HK-2 (cell line): Measurements from ENCODE around the gene MAPK8.

Experiments
- DNase-seq: peaks from one replicate; pipeline ENCODE4 v3.0.0-alpha.2; 2018; ENCODE audit not compliant: unreplicated experiment

MAPK8 gene

DNA sequence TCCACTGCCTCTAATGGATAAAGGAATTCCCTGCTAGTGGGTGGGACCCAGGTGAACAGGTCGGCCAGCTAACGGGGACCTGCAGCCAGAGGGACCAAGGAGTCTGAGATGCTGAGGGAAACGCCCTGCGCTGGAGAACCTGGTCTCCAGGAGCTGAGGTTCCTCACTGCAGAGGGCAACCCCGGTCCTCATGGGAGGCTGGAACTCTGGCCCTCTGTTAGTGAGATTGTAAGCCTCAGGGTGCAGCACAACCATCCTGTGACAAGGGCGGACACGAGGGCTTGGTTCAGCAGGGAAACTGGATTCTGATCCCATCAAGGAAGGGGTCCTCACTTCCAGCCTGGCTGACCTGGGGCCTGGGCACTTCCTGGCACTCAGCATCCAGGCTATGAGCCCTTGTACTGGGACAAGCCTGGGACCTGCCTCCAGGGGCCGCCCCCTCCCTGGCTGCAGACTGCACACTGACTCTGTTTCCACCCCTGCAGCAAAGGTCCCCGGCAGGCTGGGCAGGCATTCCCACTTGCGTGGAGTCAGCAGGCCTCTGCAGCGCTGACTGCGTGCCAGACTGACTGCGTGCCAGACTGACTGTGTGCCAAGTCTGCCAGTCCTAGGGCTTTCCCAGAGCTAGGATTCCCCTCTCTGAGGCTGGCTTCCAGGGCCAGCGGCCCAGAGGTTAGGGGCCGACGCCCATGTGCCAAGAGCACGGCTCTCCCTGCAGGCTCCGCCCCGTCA, 143.2 kb downstream of the MAPK8 start:
- DNase-seq, result no peak

DNA sequence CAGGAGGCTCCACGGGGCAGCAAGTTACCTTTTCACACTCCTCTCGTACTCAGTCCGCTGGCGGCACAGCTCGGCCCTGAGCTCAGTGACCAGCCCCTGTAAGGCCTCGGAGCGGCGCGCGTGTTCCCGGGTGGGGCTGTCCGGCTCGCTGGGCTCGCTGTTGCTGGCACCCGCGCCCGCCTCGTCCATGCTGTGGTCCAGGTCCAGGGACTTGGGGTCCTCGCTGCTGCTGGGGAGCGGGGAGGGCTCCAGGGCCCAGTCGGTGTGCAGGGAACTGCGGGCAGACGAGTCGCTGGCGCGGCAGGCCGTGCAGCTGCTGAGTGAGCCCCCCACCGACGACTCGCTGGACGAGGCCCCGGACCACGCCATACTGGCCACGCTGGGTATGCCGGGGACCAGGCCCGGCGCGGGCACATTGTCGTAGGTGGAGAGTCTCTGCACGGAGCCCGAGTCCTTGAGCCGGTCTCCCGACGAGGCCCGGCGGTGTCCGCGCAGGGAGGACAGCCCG, 143.8 kb downstream of the MAPK8 start:
- no peak for DNase-seq

DNA sequence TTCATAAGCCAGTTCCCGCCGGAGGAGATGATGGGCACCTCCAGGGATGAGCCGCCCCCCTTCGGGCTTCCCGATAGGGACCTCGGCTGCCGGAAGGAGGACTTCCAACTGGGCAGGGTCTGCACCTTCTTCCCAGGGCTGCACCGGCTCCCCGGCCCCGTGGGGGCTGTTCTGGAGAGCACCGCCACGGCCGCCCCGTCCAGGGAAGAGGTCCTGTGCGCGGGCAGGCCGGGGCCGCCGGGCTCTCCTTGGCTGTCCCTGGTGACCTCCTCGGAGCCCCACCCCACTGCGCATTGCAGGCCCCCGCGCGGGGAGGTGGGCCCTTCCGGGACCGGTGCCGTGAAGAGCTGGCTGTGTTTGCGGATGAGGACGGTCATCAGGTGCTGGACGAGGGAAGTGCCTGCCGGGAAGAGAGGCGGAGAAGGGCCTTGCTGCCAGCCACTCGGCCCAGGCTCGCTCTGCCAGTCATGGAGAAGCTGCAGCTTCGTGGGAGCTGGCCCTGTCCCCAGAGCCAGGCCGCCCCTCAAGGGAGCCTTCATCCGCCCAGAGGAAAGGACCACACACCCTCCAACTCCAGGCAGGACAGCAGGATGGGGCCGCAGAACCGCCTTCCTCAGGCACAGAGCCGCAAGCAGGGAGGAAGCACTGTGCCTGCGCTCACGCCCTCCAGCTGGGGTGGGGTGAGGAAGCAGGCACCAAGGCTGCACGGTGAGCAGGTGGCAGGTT, 144.4 kb downstream of the MAPK8 start:
- no peak for DNase-seq

DNA sequence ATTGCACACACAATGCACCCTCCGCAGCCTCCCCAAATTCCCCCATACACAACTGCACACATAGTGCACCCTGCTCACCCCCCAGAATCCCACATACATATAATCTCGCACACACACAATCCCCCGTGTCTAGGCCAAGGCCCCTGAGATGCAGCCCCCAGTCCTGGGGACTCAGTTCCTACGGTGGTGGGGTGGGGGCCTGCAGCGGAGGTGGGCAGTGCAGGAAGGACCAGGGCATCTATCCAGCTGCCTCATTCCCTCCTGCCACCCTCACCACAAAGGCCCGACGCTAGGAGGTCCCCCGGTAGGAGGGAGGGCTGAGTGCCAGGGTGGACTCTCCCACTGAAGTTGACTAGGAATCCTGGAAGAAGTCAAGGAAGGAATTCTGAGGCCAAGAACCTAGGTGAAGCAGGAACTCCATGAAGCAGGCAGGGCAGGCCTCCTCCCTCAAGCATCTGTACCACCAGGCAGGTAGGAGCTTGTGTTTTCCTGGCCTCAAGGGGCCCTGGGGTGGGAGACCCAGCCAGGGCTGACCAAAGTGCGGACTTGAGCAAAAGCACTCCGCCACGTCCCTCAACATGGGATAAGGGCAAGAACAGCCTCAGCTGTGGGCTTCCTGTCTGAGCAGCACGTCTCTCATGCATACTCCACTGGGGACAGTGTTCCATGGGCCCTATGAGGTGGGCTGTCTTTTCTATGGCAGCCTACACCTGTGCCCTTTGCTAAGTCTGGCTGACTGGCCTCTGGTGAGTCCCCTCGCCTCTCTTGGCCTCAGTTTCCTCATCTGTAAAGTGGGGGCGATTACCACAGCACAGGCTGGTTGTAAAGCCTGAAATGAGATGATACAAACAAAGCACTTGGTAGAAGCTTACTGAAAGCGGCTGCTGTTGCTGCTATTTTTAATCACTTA, 145.7 kb downstream of the MAPK8 start:
- no peak for DNase-seq

DNA sequence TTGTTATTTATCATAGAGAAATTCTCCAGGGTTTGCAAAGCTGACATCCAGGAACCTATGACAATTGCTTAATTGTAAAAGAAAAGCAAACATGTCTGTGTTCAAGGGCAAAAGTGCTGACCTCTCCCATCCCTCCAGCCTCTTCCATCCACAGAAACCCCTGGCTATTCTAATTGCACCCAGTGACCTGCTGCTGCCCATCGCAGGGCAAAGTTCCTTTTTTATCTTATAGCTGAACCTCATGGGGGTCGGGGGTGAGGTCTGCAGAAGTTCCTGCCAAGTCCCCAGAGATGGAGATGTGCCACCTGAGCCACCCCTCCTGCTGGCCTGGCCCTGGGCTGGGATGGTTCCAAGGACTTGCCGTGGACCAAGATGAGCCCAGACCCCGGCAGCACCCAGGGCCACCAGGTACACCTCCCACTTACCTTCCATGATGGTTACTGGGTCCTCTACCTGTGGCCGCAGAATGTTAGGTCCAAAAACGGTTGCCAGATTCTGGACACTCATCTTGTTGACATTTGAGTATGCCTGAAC, 146.5 kb downstream of the MAPK8 start:
- DNase-seq, result no peak

DNA sequence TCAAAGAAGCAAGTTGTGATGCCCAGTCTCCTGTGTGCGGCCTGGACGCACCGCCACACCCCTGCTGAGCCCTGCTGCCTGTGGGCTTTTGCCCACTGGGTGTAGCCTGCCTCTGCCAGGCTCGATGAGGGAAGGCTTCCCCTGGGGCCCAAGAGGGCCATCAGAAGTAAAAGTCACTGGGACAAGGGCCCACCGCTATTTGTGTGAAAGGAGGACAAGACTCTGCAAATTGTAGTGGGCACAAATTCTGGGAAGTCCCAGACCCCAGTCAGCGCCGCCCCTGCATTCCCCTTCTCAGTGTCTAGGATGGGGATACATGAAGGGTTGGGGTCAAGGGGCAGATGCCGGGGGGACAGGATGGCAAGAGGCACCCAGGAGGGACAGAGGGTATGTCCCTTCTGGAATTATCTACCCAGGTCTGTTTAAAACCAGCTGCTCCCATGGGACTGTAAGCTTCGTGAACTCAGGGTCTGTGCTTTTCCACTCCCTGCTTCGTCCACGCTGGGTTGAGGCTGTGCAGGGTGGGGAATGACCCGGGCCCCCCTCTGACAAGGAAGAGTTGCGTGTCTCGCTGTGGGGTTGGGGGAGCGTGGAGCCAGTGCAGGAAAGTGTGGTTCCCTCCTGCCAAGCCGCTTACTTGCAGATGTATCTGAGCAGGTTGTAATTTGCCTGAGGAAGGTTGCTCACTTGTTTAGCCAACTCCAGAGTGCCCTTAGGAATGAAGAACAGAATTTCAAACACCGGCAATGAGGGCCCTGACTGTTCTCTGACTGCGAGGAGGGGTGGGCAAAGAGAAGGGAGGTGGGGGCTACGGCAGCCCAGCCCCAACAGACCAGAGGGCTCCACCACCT, 147.2 kb downstream of the MAPK8 start:
- DNase-seq, result no peak

DNA sequence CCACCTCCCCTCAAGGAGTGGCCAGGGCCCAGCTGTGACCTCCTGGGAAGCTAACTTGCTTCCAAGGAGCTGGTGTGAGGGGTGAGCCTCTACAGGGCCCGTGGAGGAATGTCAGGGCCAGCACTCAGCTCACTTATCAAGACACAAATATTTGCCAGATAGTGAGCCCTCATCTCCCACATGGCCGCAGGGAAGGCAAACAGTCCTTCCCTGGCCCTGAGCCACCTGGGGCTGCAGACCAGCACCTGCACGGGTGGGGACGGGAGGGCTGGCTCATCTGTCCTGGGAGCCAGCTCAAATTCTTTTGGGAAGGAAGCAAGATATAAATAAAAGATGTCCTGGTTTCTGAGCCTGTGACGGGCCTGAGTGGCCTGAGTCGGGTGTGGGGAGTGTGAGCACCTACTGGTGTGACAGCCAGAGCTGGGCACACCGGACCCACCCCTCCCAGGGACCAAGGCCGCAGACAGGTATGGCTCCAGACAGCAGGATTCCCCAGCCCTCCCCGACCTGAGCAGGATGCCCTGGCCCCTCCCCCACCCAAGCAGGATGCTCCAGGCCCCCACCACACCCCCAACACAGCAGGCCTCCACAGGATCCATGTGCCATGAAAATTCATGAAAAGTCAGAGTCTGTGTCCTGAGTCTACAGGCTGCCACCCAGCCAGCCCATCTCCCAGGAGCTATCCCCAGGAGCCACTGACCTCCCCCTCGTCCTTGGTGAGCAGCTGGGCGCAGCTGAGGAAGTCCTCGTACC, 148.0 kb downstream of the MAPK8 start:
- no peak for DNase-seq

DNA sequence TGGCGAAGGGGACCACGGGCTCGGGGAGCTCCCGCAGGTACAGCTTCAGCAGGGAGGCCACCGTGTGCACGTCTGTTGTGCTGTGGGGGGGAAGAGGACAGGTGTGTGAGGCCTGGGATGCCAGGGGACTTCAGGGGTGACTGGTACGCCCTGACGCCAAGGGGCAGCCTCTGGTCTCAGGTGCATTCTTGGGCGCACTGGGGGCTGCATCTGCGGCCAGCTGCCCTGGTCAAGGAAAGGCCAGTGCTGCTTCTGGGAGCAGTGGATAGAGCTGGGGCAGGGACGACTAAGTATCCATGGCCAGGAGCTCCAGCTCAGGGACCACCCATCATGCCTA, 148.5 kb downstream of the MAPK8 start:
- no peak for DNase-seq

DNA sequence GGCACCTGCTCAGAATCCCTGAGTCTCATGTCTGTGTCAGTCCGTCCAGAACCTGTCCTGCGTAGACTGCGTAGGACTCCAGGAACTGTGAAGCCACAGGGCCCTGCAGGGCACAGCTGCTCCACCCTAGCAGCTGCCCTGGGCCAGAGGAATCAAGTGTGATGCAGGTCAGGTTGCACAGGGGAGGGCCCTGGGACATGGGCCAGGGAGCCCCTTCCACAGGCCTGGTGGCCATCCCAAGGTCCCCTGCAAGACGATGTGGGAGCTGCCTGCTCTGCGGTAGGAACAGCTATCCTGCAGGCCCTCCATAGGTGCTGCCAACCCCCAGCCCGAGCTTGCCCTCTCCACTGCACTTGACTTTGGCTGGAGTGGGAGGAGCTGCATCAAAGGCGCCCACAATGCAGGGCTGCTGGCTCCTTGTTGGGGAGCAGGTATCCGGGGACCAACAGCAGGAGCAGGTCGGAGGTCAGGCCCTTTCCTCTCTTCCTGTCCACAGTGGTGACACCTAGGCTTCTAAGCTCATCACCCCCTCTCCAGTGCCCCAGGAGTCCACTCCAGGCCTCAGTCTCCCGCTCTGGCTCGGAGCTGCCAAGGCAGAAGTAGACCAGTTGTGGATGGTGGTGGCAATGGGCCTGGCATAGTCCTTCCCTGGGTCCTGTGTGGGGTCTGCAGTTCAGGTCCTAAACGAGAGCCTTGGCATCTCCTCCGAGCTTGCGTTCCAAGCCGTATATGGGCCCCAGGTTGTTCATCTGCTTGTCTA, 149.1 kb downstream of the MAPK8 start:
- DNase-seq, result no peak

DNA sequence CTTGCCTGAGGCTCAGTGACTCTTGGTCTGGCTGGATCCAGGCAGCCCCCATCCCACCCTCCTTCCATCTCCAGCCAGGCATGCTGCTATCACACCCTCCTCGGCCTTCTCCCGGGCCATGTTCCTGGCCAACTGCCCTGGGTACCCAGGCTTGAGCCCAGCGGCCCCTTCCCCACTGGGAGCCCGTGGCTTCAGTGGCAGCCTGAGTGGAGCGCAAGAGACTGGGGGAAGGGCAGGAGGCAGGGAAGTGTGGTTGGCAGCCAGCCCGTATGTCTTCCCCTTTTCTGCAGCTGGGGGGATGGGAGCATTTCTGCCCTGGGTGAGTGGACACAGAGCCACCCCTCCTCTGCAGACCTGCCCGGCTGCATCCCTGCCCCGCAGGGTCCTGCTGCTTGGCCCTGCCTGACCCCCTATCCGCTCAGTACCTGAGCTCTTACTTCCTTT, 149.9 kb downstream of the MAPK8 start:
- DNase-seq, result no peak

DNA sequence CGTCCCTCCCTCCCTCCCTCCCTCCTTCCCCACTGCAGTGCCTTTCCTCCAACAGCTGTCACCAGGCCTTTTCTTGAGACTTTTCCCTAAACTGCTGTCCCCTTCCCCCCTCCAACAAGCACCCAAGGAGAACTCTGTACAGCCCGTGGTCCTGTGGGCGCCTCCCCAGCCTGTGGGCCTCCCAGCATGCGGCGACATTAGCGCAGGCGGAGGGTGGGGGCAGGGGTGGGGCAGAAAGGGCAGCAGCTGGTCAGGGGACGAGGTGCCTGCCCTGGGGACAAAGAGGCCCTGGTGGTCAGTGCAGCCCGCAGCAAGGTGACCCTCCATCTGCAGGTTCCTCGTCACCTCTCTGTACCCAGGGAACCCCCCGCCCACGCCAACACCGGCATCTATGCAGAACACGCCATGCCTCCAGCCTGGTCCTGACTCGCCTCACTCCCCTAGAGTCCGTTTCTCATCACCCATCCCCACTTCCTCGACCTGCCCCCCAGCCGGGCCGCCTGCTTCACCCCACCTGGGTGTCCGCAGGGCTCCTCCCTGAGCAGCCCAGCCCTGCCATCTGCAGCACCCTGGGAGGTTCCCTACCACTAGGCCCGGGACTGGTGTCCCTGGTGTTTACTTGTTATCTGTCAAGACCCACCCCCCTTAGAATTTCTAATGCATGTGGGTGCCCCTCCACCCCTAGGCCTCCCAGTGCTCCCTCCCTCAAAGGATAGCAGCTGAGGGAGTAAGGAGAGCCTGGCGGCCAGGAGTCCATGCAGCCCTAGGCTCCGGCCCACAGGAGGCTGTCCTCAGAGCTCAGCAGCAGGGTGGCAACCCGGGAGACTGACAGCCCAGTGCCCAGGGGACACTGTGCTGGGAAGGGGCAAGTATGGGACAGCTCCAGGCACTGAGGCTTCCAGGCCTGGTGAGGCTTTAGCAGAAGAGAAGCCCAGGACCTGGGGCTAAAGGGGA, 150.6 kb downstream of the MAPK8 start:
- no peak for DNase-seq

DNA sequence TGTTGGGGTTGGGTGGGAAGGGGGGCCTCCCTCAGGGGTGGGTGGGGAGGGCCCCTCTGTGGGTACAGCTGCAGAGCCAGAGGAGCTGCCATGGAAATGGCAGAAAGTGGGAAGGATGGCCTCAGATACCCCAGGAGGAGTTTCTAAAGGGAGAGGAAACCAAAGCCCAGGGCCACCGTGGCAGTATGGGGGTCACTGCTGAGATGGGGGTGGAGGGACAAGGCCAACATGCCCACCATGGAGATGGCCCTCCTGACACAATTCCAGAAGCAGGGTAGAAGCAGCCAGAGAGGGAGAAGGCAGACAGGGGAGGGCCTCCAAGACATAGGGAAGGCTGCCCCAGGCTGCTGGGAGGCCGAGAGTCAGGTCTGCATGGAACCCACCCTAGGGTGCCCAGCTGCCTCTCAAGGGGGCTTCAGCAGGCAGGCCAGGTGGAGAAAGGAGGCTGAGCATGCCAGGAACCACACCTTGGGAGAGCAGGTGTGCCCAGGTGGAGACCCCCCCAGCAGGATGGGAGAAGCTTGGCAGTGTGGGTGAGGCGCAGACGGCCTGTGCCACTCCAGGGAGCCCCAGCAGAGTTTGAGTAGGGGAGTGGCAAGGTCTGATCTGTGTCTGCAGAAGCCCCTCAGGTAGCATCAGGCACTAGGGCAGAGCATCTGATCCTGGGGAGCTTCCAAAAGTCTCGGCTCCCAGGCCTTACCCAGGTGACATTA, 151.6 kb downstream of the MAPK8 start:
- DNase-seq, result no peak

DNA sequence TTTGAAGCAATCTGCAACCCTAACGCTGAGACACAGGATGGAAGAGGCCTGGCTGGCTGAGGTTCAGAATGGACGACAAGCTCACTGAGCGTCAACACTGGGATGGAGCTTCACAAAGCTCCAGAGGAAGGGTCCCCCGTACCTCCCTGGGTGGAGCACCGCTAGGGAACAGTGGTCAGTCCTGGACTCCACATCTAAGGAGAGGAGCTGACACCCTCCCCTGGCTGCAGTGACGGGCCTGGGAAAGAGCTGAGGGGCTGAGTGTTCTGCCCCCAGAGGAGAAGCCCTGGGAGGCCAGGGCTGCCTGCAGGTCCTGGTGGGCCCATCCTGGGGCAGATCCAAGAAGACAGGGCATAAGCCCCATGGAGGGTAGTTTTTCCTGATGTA, 152.2 kb downstream of the MAPK8 start:
- DNase-seq, result no peak

DNA sequence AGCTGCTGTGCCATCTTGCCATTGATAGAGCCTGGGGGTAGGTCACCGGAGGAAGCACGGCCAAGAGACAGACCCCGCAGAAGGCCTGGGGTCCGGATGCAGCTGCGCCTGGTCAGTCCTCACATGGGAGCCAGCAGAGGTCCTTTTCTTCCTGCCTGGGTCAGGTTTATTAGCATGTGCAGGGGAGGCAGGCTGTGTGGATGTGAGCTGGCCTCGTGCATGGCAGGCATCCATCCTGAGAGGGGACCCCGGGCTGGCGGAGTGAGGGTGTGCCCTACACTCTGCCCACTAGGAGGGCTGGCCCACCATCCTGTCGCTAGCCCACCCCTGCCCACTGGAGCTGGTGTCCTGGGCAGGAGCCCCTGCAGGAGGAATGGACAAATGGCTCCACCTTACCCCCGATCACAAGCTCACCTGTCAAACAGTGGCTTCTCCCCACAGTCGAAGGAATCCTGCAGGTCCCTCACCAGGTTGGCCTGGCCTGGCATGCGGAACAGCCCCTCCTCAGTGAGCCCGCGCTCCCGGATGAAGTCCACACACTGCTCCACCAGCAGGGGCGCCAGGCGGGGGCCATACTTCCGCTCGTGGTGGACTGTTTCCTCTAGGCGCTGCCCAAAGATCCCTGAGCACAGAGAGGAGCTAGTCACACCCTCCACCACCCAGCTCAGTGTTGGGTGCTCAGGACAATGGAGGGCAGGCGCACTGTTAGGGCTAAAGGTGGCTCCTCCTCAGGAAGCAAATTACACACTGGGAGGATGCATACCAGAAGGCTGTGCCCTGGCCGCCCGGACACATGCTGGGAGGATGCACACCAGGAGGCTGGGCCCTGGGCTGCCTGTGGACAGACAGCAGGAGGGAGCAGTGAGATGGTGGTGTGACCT, 153.0 kb downstream of the MAPK8 start:
- no peak for DNase-seq

DNA sequence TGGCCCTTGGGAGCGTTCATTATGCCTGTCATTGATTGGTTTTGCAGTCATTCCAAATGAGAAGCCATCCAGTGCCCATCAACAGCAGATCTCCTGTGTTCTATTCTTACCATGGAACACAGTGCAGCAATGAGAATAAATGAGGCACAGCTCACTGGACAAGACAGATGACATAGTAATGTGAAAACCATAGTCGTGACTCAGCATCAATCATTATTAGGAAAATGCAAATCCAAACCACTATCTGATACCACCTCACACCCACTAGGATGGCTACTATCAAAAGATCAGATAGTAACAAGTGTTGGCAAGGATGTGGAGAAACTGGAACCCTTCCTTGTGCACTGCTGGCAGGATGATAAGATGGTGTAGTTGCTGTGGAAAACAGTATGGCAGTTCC, 153.7 kb downstream of the MAPK8 start:
- no peak for DNase-seq

DNA sequence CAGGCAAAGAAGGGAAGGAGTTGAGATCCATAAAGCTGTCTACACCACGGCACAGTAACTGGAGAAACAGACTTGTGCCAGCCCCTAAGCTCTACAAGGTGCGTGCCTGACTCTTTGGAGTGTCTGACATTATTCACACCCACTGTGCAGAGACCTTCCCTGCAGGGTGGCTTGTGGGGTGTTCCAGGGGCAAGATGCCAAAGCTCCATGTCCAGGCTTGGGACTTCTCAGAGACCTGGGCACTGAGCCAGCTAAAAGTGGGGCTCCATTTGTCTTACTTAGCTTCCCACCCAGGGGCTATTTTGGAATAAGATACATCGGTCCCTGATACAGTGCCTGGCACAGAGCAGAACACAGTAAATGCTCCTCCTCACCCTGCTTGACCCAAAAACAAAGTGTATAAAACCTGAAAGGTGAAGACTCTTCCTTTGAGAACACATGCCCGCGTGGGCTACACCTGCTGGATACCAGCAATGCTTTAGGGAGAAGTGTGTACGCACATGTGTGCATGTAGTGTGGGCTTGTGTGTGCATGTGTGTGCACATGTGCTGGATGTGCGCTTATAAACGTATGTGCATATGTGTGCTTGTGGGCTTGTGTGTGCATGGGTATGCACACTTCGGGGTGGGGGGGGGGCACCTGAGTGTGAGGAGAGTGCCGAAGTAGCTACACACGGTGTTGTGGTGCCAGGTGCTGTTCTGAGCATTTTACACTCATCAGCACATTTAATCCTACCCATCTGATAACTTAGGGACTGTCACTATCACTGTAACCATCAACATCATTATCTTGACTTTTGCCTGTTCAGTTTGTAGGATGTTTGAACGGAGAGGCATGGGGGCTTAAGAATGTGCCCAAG, 155.4 kb downstream of the MAPK8 start:
- DNase-seq, result no peak
